CD4-positive, CD25-positive, alpha-beta regulatory T cell (primary cell): ENCODE data around the gene NFATC2. TPM values are rescaled to one million over a fixed set of nuclear protein-coding genes. Genes with fewer than 3 reads are reported as not detected.
A peak's percentile ranks its signal among the peaks of the same experiment; 100 is the strongest.

ENCODE experiments used
- ATAC-seq, 2 donors: fragments of 150-1000 bp; cut with Tn5 transposase; one replicate each; pipeline ENCODE4 v1.10.0; 2021; ENCODE audit warnings: low read depth in 2 of 2, moderate number of reproducible peaks in 2 of 2, moderate library complexity in 1 of 2
- DNase-seq, 3 donors: peaks; one replicate each; pipeline versions ENCODE4 v3.0.0 to v3.0.0-alpha.2; 2012 to 2022; ENCODE audit warnings: mixed read lengths in 1 of 3
- H3K27ac ChIP-seq: one replicate; pipeline ENCODE4 v1.7.0; 2013; ENCODE audit warnings: mild to moderate bottlenecking, low read length; ENCODE audit not compliant: insufficient read depth, poor library complexity, severe bottlenecking
- H3K27me3 ChIP-seq: one replicate; pipeline ENCODE4 v1.7.0; 2013; ENCODE audit warnings: low read length; ENCODE audit not compliant: control insufficient read depth, insufficient read depth
- H3K36me3 ChIP-seq: one replicate; pipeline ENCODE4 v1.7.0; 2013; ENCODE audit warnings: mild to moderate bottlenecking, low read length, moderate library complexity; ENCODE audit not compliant: control insufficient read depth, insufficient read depth
- H3K4me1 ChIP-seq: 2 replicates; pipeline ENCODE4 v1.7.0; 2013; ENCODE audit warnings: mild to moderate bottlenecking, low read length; ENCODE audit not compliant: insufficient read depth, control insufficient read depth, poor library complexity, severe bottlenecking
- H3K4me3 ChIP-seq: one replicate; pipeline ENCODE4 v1.7.0; 2013; ENCODE audit warnings: low read depth, mild to moderate bottlenecking, low read length, moderate library complexity
- H3K9me3 ChIP-seq, 2 experiments: 1 replicate in 1 of 2; 2 replicates in 1 of 2; pipeline ENCODE4 v1.7.0; 2013; ENCODE audit warnings: low read length in 2 of 2, mild to moderate bottlenecking in 1 of 2, moderate library complexity in 1 of 2; ENCODE audit not compliant: control insufficient read depth in 2 of 2
- H3K27ac Mint-ChIP-seq, 3 donors: one replicate each; pipeline ENCODE4 v1.8.0; 2020 to 2022; ENCODE audit warnings: mild to moderate bottlenecking in 3 of 3, mixed read lengths in 3 of 3, moderate library complexity in 2 of 3
- H3K27me3 Mint-ChIP-seq: one replicate; pipeline ENCODE4 v1.8.0; 2022; ENCODE audit warnings: mild to moderate bottlenecking, mixed read lengths
- H3K36me3 Mint-ChIP-seq: one replicate; pipeline ENCODE4 v1.8.0; 2020; ENCODE audit warnings: mixed read lengths
- H3K4me1 Mint-ChIP-seq, 4 donors: one replicate each; pipeline ENCODE4 v1.8.0; 2020 to 2022; ENCODE audit warnings: mixed read lengths in 4 of 4, mild to moderate bottlenecking in 1 of 4
- H3K4me3 Mint-ChIP-seq, 4 donors: one replicate each; pipeline ENCODE4 v1.8.0; 2020 to 2022; ENCODE audit warnings: mild to moderate bottlenecking in 4 of 4, mixed read lengths in 4 of 4, moderate library complexity in 3 of 4
- H3K9me3 Mint-ChIP-seq, 7 donors: one replicate each; pipeline ENCODE4 v1.8.0; 2020 to 2022; ENCODE audit warnings: mixed read lengths in 7 of 7, mild to moderate bottlenecking in 3 of 7, moderate library complexity in 2 of 7
- polyA plus RNA-seq, 4 donors: library from polyadenylated mRNA; unstranded; fragments of 300-500 nt; fragmentation: Illumina TruSeq; gene quantifications; one replicate each; pipeline ENCODE4 v1.2.3, GENCODE V29; 2021
- total RNA-seq: library from RNA; stranded (reverse); gene quantifications from one replicate; pipeline ENCODE4 v1.2.3, GENCODE V29; 2022

Gene NFATC2
- total and polyA plus RNA-seq, 5 donors from 2014 or later, result 11.0 to 56.8 (median 14.2) TPM

DNA sequence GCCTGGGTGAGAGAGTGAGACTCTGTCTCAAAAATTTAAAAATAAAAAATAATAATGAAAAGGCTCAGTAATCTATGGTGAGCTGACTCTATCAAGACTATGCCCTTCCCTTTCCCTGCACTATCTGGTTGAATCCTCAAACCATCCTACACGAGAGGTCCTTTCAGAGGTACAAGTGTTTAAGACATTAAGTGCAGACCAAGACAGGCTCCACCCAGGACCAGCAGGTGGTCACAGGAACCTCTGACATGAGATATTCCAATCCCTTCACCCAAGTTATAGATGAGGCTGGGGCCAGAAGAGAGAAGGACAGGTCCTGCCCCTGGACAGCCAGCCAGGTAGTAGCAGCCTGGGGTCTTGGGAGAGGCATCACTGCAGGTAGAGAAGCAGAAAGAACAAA, 182.6 kb downstream of the NFATC2 start:
- Histone ChIP-seq H3K4me1 (no peaks in the 10 kb centered on the region), H3K4me3 (no peak overlapping the region)
- no peak overlapping the region for H3K27ac Mint-ChIP-seq

GRCh38 chr20:51359401-51359800, 183.1 kb downstream of the NFATC2 start:
- H3K4me3 Mint-ChIP-seq, result no peak overlapping the region
- Histone ChIP-seq H3K36me3 (no peaks in the 10 kb centered on the region), H3K4me1 (no peaks in the 10 kb centered on the region), H3K4me3 (no peak overlapping the region), H3K27me3 (no peaks in the 10 kb centered on the region), H3K9me3 (no peaks in the 10 kb centered on the region), H3K27ac (no peak overlapping the region)
- H3K36me3 Mint-ChIP-seq, result peaks cover 5% of the 10 kb centered on the region
- peaks cover 5% of the 10 kb centered on the region for H3K27me3 Mint-ChIP-seq
- H3K27ac Mint-ChIP-seq, result no peak overlapping the region
- no peak for ATAC-seq
- no peak for DNase-seq
- H3K9me3 Mint-ChIP-seq, result peaks cover 2 to 7% (median 5%) of the 10 kb centered on the region in 7 donors
- H3K4me1 Mint-ChIP-seq, result no peaks in the 10 kb centered on the region

More for the DNA sequence above, 182.6 kb downstream of the NFATC2 start:
- Mint-ChIP-seq H3K4me3 (no peak overlapping the region), H3K36me3 (peaks cover 8% of the 10 kb centered on the region), H3K4me1 (no peaks in the 10 kb centered on the region), H3K27me3 (peaks cover 5% of the 10 kb centered on the region), H3K9me3 (peaks cover 2 to 9% (median 5%) of the 10 kb centered on the region in 7 donors)
- no peak for DNase-seq
- H3K27ac ChIP-seq, result no peak overlapping the region
- ATAC-seq, result no peak
- H3K36me3 ChIP-seq, result no peaks in the 10 kb centered on the region
- no peaks in the 10 kb centered on the region for H3K27me3 ChIP-seq
- H3K9me3 ChIP-seq, result no peaks in the 10 kb centered on the region

- H3K27me3 Mint-ChIP-seq, result peaks cover 5% of the 10 kb centered on the region
- H3K36me3 Mint-ChIP-seq, result peaks cover 5% of the 10 kb centered on the region
- H3K4me3 Mint-ChIP-seq, result no peak overlapping the region
- Histone ChIP-seq H3K27ac (no peak overlapping the region), H3K9me3 (no peaks in the 10 kb centered on the region), H3K27me3 (no peaks in the 10 kb centered on the region), H3K4me3 (no peak overlapping the region), H3K4me1 (no peaks in the 10 kb centered on the region), H3K36me3 (no peaks in the 10 kb centered on the region)
- peaks cover 0 to 5% (median under 1%) of the 10 kb centered on the region in 7 donors for H3K9me3 Mint-ChIP-seq
- DNase-seq (no peak), ATAC-seq (no peak)
- no peaks in the 10 kb centered on the region for H3K4me1 Mint-ChIP-seq
- H3K27ac Mint-ChIP-seq, result no peak overlapping the region
These were observed 184.3 kb downstream of the NFATC2 start for GRCh38 chr20:51358032-51358724.

DNA sequence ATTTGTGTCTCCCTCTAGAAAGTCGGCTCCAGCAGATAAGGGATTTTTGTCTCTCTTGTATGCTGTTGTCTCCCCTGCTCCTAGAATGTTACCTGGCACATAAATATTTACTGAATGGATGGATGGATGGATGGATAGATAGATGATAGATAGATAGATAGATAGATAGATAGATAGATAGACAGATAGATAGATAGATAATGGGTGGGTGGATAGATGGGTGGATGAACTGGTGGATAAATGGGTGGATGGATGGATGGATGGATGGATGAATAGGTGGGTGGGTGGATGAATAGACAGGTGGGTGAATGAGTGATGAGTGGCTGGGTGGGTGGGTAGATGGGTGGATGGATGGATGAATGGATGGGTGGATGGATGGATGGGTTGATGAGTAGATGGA, 185.0 kb downstream of the NFATC2 start:
- H3K4me1 Mint-ChIP-seq, result no peaks in the 10 kb centered on the region
- H3K27ac Mint-ChIP-seq, result peak overlapping the region in 1 of 3 donors; percentile 1
- peaks cover 0 to 5% (median 0%) of the 10 kb centered on the region in 7 donors for H3K9me3 Mint-ChIP-seq
- H3K27me3 Mint-ChIP-seq, result peaks cover 5% of the 10 kb centered on the region
- H3K27me3 ChIP-seq, result no peaks in the 10 kb centered on the region
- H3K36me3 Mint-ChIP-seq, result peaks cover 5% of the 10 kb centered on the region
- H3K4me1 ChIP-seq, result no peaks in the 10 kb centered on the region
- no peak overlapping the region for H3K4me3 Mint-ChIP-seq
- H3K9me3 ChIP-seq, result no peaks in the 10 kb centered on the region
- no peak overlapping the region for H3K27ac ChIP-seq
- ATAC-seq (no peak), DNase-seq (no peak)
- no peaks in the 10 kb centered on the region for H3K36me3 ChIP-seq
- H3K4me3 ChIP-seq, result no peak overlapping the region

GRCh38 chr20:51356871-51357270, 185.6 kb downstream of the NFATC2 start:
- Histone ChIP-seq H3K27ac (no peak overlapping the region), H3K27me3 (no peaks in the 10 kb centered on the region), H3K36me3 (no peaks in the 10 kb centered on the region), H3K9me3 (no peaks in the 10 kb centered on the region), H3K4me1 (no peaks in the 10 kb centered on the region), H3K4me3 (no peak overlapping the region)
- peaks cover 0 to 5% (median 0%) of the 10 kb centered on the region in 7 donors for H3K9me3 Mint-ChIP-seq
- H3K27ac Mint-ChIP-seq, result no peak overlapping the region
- H3K27me3 Mint-ChIP-seq, result peaks cover 5% of the 10 kb centered on the region
- no peak overlapping the region for H3K4me3 Mint-ChIP-seq
- DNase-seq (no peak), ATAC-seq (no peak)
- peaks cover 5% of the 10 kb centered on the region for H3K36me3 Mint-ChIP-seq
- H3K4me1 Mint-ChIP-seq, result no peaks in the 10 kb centered on the region

DNA sequence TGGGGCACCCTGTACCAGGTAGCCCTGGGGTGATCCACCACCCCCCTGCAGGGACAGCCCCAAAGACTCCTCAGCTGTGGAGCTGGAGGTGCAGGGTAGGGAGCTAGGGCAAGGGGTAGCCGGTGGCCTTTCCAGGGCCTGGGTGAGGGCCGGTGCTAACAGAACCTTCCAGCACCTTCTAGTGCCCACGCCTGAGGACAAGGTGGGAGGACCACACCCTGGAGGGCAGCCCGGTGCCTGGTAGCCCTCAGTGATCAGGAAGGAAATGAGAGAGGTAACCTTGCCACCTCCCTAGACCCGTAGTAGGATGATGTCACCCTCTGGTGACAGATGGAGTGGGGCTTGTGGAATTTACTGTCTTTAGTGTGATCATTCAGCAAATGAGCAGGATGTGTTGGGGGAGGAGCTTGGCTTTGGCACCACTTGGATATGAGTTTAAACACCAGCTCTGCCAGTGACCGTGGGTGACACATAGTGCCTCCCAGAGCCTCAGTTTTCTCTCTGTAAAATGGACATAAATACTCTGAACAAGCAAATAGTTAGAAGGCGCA, 187.7 kb downstream of the NFATC2 start:
- peaks cover 0 to 5% (median 0%) of the 10 kb centered on the region in 7 donors for H3K9me3 Mint-ChIP-seq
- ATAC-seq (no peak), DNase-seq (no peak)
- Histone ChIP-seq H3K9me3 (no peaks in the 10 kb centered on the region), H3K4me3 (no peak overlapping the region), H3K4me1 (no peaks in the 10 kb centered on the region), H3K27ac (no peak overlapping the region), H3K36me3 (no peaks in the 10 kb centered on the region), H3K27me3 (no peaks in the 10 kb centered on the region)
- H3K27ac Mint-ChIP-seq, result no peak overlapping the region
- no peaks in the 10 kb centered on the region for H3K27me3 Mint-ChIP-seq
- H3K4me3 Mint-ChIP-seq, result no peak overlapping the region
- H3K36me3 Mint-ChIP-seq, result peaks cover 8% of the 10 kb centered on the region
- no peaks in the 10 kb centered on the region for H3K4me1 Mint-ChIP-seq

DNA sequence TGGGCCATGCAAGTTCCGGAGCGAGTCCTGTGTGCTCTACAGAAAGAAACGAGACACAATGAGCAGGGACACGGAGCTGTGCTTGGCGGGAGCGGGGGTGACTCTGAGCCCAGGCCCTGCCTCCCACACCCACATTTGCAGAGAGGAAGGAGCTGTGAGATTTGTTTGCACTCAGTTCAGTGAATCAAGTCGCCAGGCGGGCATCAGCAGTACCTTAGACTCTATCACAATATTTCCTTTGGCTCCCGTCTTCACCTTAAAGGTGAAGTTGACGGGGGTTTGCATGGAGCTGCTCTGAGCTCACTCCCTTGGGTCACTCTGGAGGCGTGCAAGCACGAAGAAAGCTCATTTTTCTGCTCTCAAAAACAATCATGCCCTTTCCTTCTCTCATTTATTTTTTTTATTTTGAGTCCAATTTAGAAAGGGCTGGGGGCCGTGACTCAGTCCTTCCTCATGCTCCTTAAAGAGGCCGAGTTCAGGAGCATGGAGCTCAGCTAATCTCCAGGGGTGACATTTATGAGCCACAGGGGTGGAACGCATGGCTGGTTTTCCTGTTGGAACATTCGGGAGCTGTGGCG, 188.2 kb downstream of the NFATC2 start:
- ATAC-seq, result no peak
- Mint-ChIP-seq H3K9me3 (peaks cover 0 to 5% (median 0%) of the 10 kb centered on the region in 7 donors), H3K4me1 (no peaks in the 10 kb centered on the region), H3K4me3 (no peak overlapping the region), H3K27me3 (no peaks in the 10 kb centered on the region), H3K36me3 (peaks cover 8% of the 10 kb centered on the region), H3K27ac (no peak overlapping the region)
- Histone ChIP-seq H3K36me3 (no peaks in the 10 kb centered on the region), H3K4me3 (no peak overlapping the region), H3K27ac (no peak overlapping the region), H3K9me3 (no peaks in the 10 kb centered on the region), H3K4me1 (no peaks in the 10 kb centered on the region), H3K27me3 (no peaks in the 10 kb centered on the region)
- DNase-seq, result no peak
